Endothelial cell of umbilical vein (primary cell): Measurements from ENCODE around the gene MYMX. TPM values are rescaled to one million over a fixed set of nuclear protein-coding genes. Genes with fewer than 3 reads are reported as not detected.

Source experiments
- BruUV-seq: library from RNA; stranded (reverse); fragments of 400-500 nt; replicated peaks from 2 replicates; lab custom pipeline; 2021; lab: Mats Ljungman, UMichigan
- CTCF ChIA-PET: fragments of 300-600, 350-600 bp; sonication (Branson Sonifier 250); formaldehyde crosslinking; loops from one replicate; lab custom pipeline; 2021; ENCODE audit warnings: antibody characterized with exemption, inconsistent platforms; lab: Charles Lee
- POLR2A ChIA-PET: fragments of 300-600, 350-600 bp; sonication (Branson Sonifier 250); formaldehyde crosslinking; loops from one replicate; lab custom pipeline; 2021; ENCODE audit warnings: antibody characterized with exemption, inconsistent platforms; lab: Charles Lee
- DNase-seq: peaks from one replicate; pipeline ENCODE4 v3.0.0-alpha.2; 2011; ENCODE audit warnings: low read depth, low spot score
- FAIRE-seq: peaks from 2 replicates; lab custom pipeline; 2011; peaks lifted over from hg19 to GRCh38; lab: Jason Lieb, UNC
- H2AFZ ChIP-seq: 2 replicates; pipeline ENCODE4 v1.6.0; 2012; ENCODE audit warnings: low read depth, low read length, control low read depth, inconsistent platforms
- H3K27ac ChIP-seq: 2 replicates; pipeline ENCODE4 v1.5.1; 2011; ENCODE audit warnings: low read depth, mild to moderate bottlenecking, control low read depth, low read length, moderate library complexity; ENCODE audit not compliant: insufficient read depth
- H3K27me3 ChIP-seq, 2 experiments: 2 replicates each; pipeline versions ENCODE4 v1.6.0 to v1.6.1; 2011; ENCODE audit warnings: low read length in 2 of 2, mixed read lengths in 1 of 2; ENCODE audit not compliant: control insufficient read depth in 2 of 2, insufficient read depth in 2 of 2
- H3K36me3 ChIP-seq, 2 experiments: 2 replicates in 1 of 2; 3 replicates in 1 of 2; pipeline ENCODE4 v1.5.1; 2011; ENCODE audit warnings: low read length in 2 of 2, mild to moderate bottlenecking in 1 of 2, moderate library complexity in 1 of 2; ENCODE audit not compliant: control insufficient read depth in 2 of 2, insufficient read depth in 2 of 2; ENCODE audit errors: extremely low read depth in 1 of 2
- H3K4me1 ChIP-seq: 3 replicates; pipeline ENCODE4 v1.5.1; 2011; ENCODE audit warnings: mild to moderate bottlenecking, low read length; ENCODE audit not compliant: control insufficient read depth, insufficient read depth; ENCODE audit errors: extremely low read depth
- H3K4me2 ChIP-seq: 2 replicates; pipeline ENCODE4 v1.6.1; 2011; ENCODE audit warnings: low read length, control low read depth, mixed read lengths; ENCODE audit not compliant: insufficient read depth
- H3K4me3 ChIP-seq, 3 experiments: fragments of 200-600 bp in 1 of 3; sonication (generic), shearing (Covaris generic) in 1 of 3; replicated peaks in 1 of 3; 2 replicates each; pipeline ENCODE4 v1.5.1; 2011 to 2016; ENCODE audit warnings: control low read depth in 3 of 3, low read length in 3 of 3, mild to moderate bottlenecking in 2 of 3, inconsistent platforms in 1 of 3, low read depth in 1 of 3, moderate library complexity in 1 of 3; ENCODE audit not compliant: insufficient read depth in 1 of 3
- H3K79me2 ChIP-seq: 2 replicates; pipeline ENCODE4 v1.6.0; 2012; ENCODE audit warnings: low read length, inconsistent platforms; ENCODE audit not compliant: control insufficient read depth, insufficient read depth
- H3K9ac ChIP-seq: replicated peaks from 2 replicates; pipeline ENCODE3; 2011; ENCODE audit warnings: low read length, control low read depth; ENCODE audit not compliant: insufficient read depth; ENCODE audit errors: extremely low read depth
- H3K9me1 ChIP-seq: replicated peaks from 3 replicates; pipeline ENCODE4 v1.6.0; 2011; ENCODE audit warnings: mild to moderate bottlenecking, low read length; ENCODE audit not compliant: control insufficient read depth, insufficient read depth; ENCODE audit errors: extremely low read depth
- H3K9me3 ChIP-seq: replicated peaks from 2 replicates; pipeline ENCODE4 v1.5.1; 2012; ENCODE audit warnings: low read length, inconsistent platforms; ENCODE audit not compliant: control insufficient read depth, insufficient read depth
- H4K20me1 ChIP-seq: replicated peaks from 2 replicates; pipeline ENCODE3; 2011; ENCODE audit warnings: mild to moderate bottlenecking, low read length; ENCODE audit not compliant: control insufficient read depth, insufficient read depth; ENCODE audit errors: extremely low read depth
- EZH2 ChIP-seq: IDR thresholded peaks from 2 replicates; pipeline ENCODE4 v1.6.1; 2012; ENCODE audit warnings: borderline replicate concordance, low read depth, mild to moderate bottlenecking, moderate library complexity, low read length, inconsistent platforms; ENCODE audit not compliant: severe bottlenecking
- FOS ChIP-seq: IDR thresholded peaks from 2 replicates; pipeline ENCODE4 v1.6.1; 2011; ENCODE audit warnings: mild to moderate bottlenecking, low read length, moderate library complexity, borderline replicate concordance; ENCODE audit not compliant: insufficient read depth
- GATA2 ChIP-seq: IDR thresholded peaks from 2 replicates; pipeline ENCODE4 v1.7.0; 2011; ENCODE audit warnings: low read depth, mild to moderate bottlenecking, moderate library complexity, mixed read lengths, low read length; ENCODE audit not compliant: insufficient read length, insufficient read depth
- JUN ChIP-seq: IDR thresholded peaks from 2 replicates; pipeline ENCODE4 v1.6.1; 2011; ENCODE audit warnings: borderline replicate concordance, low read depth; ENCODE audit not compliant: insufficient read length, insufficient read depth
- MYC ChIP-seq: IDR thresholded peaks from one replicate; pipeline ENCODE4 v1.6.1; 2011; ENCODE audit warnings: mild to moderate bottlenecking, low read depth, low read length
- POLR2A ChIP-seq: IDR thresholded peaks from 2 replicates; pipeline ENCODE4 v1.6.1; 2012; ENCODE audit warnings: low read depth, mild to moderate bottlenecking, control low read depth, low read length
- POLR2AphosphoS5 ChIP-seq: IDR thresholded peaks from 2 replicates; pipeline ENCODE4 v1.6.1; 2012; ENCODE audit warnings: low read depth, mild to moderate bottlenecking, control low read depth, low read length, moderate library complexity; ENCODE audit not compliant: insufficient read depth
- dilution Hi-C: fragments of 300-500 bp; cut with MboI; formaldehyde crosslinking; loops from one replicate; pipeline ENCODE4 v1.15.0; 2019; ENCODE audit warnings: low sequenced_read_pairs; ENCODE audit not compliant: extremely low pct_ligation_motif_present
- intact Hi-C: fragments of 100-400 bp; cut with micrococcal nuclease; formaldehyde crosslinking; loops from one replicate; pipeline ENCODE4 v1.10.0; 2022
- polyA plus RNA-seq, 4 experiments: library from polyadenylated mRNA; depleted of rRNA in 3 of 4; stranded (reverse) in 3 of 4; unstranded in 1 of 4; fragments of >200 nt; gene quantifications; 2 replicates each; pipeline versions ENCODE4 v1.2.1 to v1.2.3, GENCODE V29; 2011 to 2012; ENCODE audit warnings: missing spikeins in 1 of 4
- total RNA-seq: library from RNA; stranded (reverse); gene quantifications from 2 replicates; pipeline ENCODE4 v1.2.3, GENCODE V29; 2021
- TF ChIP-seq, protein P1 (sequence below): IDR thresholded peaks from 2 replicates; pipeline ENCODE4 v1.6.1; 2011; ENCODE audit not compliant: insufficient read depth, insufficient read length
- TF ChIP-seq, protein P2 (sequence below), 2 donors: IDR thresholded peaks; 1 replicate in 1 of 2; 2 replicates in 1 of 2; pipeline ENCODE4 v1.5.1; 2011; ENCODE audit warnings: low read length in 2 of 2, mild to moderate bottlenecking in 2 of 2, moderate library complexity in 2 of 2, control low read depth in 1 of 2, inconsistent platforms in 1 of 2, low read depth in 1 of 2; ENCODE audit not compliant: insufficient read depth in 1 of 2; ENCODE audit errors: extremely low read depth in 1 of 2

Gene MYMX
- total and polyA plus RNA-seq, 2 donors (not counting 3 experiments of a cell fraction or from before 2014, with no cell fraction given) = 0.18 TPM; not detected in 1

DNA sequence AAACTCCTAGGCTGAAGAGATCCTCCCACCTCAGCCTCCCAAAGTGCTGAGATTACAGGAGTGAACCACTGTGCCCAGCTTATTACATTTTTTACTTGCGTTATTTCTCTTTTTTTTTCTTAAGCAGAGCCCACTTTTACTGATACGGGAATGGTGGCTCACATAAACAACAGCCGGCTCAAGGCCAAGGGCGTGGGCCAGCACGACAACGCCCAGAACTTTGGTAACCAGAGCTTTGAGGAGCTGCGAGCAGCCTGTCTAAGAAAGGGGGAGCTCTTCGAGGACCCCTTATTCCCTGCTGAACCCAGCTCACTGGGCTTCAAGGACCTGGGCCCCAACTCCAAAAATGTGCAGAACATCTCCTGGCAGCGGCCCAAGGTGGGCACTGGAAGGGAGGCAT, 47.6 kb upstream of the MYMX start:
- no peaks in the 10 kb centered on the region for H3K9me1 ChIP-seq
- no peak for DNase-seq
- no peaks in the 10 kb centered on the region for H3K9me3 ChIP-seq
- H3K36me3 ChIP-seq = no peaks in the 10 kb centered on the region
- H3K27me3 ChIP-seq = peaks cover 2 to 22% of the 10 kb centered on the region in 2 experiments
- no peak overlapping the region for H2AFZ ChIP-seq
- FAIRE-seq = no peak
- ChIA-PET CTCF (interaction anchor here (0.8 to 2.4 kb wide), 10 partner anchors 9 to 88 kb away, joined by 3 to 9 read pairs (median 5); partner anchors contain the start of gene SLC35B2), POLR2A (interaction anchor here (0.9 kb wide), 1 partner anchor 78 kb away, joined by 4 read pairs; the partner anchor contains the start of gene HSP90AB1)
- no peak for TF ChIP-seq FOS
- TF ChIP-seq GATA2 = no peak
- TF ChIP-seq, protein P1, sequence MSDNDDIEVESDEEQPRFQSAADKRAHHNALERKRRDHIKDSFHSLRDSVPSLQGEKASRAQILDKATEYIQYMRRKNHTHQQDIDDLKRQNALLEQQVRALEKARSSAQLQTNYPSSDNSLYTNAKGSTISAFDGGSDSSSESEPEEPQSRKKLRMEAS = no peak
- no peak for TF ChIP-seq EZH2
- no peak for TF ChIP-seq MYC
- no peak for TF ChIP-seq POLR2A
- TF ChIP-seq JUN = no peak
- TF ChIP-seq, protein P2, sequence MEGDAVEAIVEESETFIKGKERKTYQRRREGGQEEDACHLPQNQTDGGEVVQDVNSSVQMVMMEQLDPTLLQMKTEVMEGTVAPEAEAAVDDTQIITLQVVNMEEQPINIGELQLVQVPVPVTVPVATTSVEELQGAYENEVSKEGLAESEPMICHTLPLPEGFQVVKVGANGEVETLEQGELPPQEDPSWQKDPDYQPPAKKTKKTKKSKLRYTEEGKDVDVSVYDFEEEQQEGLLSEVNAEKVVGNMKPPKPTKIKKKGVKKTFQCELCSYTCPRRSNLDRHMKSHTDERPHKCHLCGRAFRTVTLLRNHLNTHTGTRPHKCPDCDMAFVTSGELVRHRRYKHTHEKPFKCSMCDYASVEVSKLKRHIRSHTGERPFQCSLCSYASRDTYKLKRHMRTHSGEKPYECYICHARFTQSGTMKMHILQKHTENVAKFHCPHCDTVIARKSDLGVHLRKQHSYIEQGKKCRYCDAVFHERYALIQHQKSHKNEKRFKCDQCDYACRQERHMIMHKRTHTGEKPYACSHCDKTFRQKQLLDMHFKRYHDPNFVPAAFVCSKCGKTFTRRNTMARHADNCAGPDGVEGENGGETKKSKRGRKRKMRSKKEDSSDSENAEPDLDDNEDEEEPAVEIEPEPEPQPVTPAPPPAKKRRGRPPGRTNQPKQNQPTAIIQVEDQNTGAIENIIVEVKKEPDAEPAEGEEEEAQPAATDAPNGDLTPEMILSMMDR (IDR thresholded peaks at IDR 0.05; ENCODE audit: extremely low read depth in 1 of 2, insufficient read depth in 1 of 2, low read depth in 1 of 2, low read length in 2 of 2) = no peak
- no peak for TF ChIP-seq POLR2AphosphoS5
- BruUV-seq = no TSS peak
- intact Hi-C loops = no loop called here
- H3K4me1 ChIP-seq = no peaks in the 10 kb centered on the region
- no peaks in the 10 kb centered on the region for H4K20me1 ChIP-seq
- dilution Hi-C loops = no loop called here
- H3K27ac ChIP-seq = no peak overlapping the region
- H3K79me2 ChIP-seq = no peaks in the 10 kb centered on the region
- H3K4me2 ChIP-seq = no peak overlapping the region
- no peak overlapping the region for H3K4me3 ChIP-seq
- no peak overlapping the region for H3K9ac ChIP-seq
